ENCODE results near the gene ZSCAN5A. TPM values are rescaled to one million over a fixed set of nuclear protein-coding genes. Genes with fewer than 3 reads are reported as not detected.

Gene ZSCAN5A
- total and polyA plus RNA-seq, 9 of the 15 experiments (the other 6 are each of a cell fraction or from before 2014, with no cell fraction given), result 5.8 to 15.3 (median 11.8) TPM

DNA sequence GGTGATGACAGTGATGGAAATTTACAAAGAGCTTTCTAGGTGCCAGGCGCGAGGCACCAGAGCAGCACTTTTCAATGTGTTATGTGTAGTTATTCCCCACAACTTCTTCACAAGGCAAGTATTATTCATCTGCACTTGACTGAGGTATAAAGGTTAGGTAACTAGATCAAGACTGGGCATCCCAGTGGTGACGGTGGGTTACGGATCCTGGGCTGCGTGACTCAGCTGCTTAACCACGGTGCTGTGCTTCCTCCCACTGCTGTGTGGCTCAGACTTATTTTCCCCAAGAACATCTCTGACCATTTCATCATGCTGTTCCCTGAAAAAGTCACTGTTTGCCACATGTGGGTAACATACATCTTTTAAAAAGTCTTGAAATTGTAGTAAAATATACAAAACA is 22.8 kb downstream of the ZSCAN5A start (continued):
- TF ChIP-seq, protein P1, sequence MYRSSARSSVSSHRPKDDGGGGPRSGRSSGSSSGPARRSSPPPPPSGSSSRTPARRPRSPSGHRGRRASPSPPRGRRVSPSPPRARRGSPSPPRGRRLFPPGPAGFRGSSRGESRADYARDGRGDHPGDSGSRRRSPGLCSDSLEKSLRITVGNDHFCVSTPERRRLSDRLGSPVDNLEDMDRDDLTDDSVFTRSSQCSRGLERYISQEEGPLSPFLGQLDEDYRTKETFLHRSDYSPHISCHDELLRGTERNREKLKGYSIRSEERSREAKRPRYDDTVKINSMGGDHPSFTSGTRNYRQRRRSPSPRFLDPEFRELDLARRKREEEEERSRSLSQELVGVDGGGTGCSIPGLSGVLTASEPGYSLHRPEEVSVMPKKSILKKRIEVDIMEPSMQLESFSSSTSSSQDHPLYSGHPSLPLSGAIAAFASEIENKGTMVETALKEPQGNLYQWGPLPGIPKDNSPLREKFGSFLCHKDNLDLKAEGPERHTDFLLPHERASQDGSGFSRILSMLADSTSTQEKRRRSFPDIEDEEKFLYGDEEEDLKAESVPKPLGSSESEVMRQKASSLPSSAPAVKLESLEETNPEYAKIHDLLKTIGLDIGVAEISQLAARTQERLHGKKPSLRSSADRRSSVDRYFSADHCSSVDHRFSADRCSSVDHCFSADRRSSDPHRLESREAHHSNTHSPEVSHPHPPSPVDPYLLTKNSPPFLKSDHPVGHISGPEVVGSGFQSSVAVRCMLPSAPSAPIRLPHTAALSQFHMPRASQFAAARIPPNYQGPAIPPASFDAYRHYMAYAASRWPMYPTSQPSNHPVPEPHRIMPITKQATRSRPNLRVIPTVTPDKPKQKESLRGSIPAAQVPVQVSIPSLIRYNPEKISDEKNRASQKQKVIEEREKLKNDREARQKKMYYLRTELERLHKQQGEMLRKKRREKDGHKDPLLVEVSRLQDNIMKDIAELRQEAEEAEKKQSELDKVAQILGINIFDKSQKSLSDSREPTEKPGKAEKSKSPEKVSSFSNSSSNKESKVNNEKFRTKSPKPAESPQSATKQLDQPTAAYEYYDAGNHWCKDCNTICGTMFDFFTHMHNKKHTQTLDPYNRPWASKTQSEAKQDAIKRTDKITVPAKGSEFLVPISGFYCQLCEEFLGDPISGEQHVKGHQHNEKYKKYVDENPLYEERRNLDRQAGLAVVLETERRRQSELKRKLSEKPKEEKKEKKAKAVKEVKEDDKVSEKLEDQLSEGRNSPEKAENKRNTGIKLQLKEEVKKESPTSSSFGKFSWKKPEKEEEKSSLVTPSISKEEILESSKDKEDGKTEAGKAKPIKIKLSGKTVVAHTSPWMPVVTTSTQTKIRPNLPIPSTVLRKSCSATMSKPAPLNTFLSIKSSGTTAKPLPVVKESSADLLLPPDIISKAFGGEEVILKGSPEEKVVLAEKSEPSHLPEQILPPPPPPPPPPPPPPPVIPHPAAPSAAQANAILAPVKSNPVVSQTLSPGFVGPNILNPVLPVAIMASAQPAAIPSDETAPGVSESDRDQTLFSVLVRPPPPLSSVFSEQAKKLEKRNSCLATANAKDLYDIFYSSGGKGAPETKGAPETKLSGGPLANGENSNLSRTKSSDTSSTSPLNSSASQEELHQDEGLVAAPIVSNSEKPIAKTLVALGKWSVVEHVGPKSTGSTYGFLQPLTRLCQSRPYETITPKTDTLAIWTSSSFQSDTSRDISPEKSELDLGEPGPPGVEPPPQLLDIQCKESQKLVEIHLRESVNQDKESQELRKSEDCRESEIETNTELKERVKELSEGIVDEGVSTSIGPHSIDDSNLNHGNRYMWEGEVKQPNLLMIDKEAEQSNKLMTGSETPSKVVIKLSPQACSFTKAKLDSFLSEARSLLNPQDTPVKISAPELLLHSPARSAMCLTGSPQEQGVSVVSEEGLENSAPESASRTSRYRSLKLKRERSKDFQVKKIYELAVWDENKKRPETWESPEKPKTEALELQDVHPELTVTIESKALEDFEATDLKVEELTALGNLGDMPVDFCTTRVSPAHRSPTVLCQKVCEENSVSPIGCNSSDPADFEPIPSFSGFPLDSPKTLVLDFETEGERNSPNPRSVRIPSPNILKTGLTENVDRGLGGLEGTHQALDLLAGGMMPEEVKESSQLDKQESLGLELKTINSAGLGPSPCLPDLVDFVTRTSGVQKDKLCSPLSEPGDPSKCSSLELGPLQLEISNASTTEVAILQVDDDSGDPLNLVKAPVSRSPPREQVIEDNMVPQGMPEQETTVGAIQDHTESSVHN (IDR thresholded peaks at IDR 0.05; ENCODE audit: borderline replicate concordance in 1 of 2, low read depth in 1 of 2), result no peak
- TF ChIP-seq ZNF140 (CRISPR knock-in tag; IDR thresholded peaks at IDR 0.05) (no peak), HDAC8 (tag; IDR thresholded peaks at IDR 0.05) (no peak), ZNF124 (CRISPR knock-in tag; IDR thresholded peaks at IDR 0.05) (no peak), ZNF507 (tag; conservative IDR thresholded peaks at IDR 0.05) (no peak), ARID2 (IDR thresholded peaks at IDR 0.05) (no peak)
- TF ChIP-seq, protein P2, sequence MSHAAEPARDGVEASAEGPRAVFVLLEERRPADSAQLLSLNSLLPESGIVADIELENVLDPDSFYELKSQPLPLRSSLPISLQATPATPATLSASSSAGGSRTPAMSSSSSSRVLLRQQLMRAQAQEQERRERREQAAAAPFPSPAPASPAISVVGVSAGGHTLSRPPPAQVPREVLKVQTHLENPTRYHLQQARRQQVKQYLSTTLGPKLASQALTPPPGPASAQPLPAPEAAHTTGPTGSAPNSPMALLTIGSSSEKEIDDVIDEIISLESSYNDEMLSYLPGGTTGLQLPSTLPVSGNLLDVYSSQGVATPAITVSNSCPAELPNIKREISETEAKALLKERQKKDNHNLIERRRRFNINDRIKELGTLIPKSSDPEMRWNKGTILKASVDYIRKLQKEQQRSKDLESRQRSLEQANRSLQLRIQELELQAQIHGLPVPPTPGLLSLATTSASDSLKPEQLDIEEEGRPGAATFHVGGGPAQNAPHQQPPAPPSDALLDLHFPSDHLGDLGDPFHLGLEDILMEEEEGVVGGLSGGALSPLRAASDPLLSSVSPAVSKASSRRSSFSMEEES (CRISPR knock-in tag; IDR thresholded peaks at IDR 0.05), result no peak
- TF ChIP-seq, protein P3, sequence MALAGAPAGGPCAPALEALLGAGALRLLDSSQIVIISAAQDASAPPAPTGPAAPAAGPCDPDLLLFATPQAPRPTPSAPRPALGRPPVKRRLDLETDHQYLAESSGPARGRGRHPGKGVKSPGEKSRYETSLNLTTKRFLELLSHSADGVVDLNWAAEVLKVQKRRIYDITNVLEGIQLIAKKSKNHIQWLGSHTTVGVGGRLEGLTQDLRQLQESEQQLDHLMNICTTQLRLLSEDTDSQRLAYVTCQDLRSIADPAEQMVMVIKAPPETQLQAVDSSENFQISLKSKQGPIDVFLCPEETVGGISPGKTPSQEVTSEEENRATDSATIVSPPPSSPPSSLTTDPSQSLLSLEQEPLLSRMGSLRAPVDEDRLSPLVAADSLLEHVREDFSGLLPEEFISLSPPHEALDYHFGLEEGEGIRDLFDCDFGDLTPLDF (CRISPR knock-in tag; IDR thresholded peaks at IDR 0.05), result no peak

Data from K562 (cell line).